Astrocyte (in vitro differentiated cells and primary cell): ENCODE results near the gene AGA. TPM values are rescaled to one million over a fixed set of nuclear protein-coding genes. Genes with fewer than 3 reads are reported as not detected.
A peak's percentile ranks its signal among the peaks of the same experiment; 100 is the strongest.

Source experiments
- DNase-seq: peaks from one replicate; pipeline ENCODE4 v3.0.0-alpha.2; 2010; ENCODE audit warnings: low read depth
- FAIRE-seq: peaks from 2 replicates; lab custom pipeline; 2011; peaks lifted over from hg19 to GRCh38; lab: Jason Lieb, UNC
- H2AFZ ChIP-seq: 2 replicates; pipeline ENCODE4 v1.6.0; 2012; ENCODE audit warnings: low read depth, low read length, inconsistent platforms
- H3K27ac ChIP-seq: 2 replicates; pipeline ENCODE4 v1.5.1; 2011; ENCODE audit warnings: low read depth, low read length, inconsistent platforms
- H3K27me3 ChIP-seq: 2 replicates; pipeline ENCODE4 v1.6.0; 2011; ENCODE audit warnings: low read length, inconsistent platforms; ENCODE audit not compliant: insufficient read depth
- H3K36me3 ChIP-seq: 2 replicates; pipeline ENCODE4 v1.5.1; 2011; ENCODE audit warnings: low read length, inconsistent platforms; ENCODE audit not compliant: insufficient read depth
- H3K4me1 ChIP-seq: 2 replicates; pipeline ENCODE4 v1.5.1; 2011; ENCODE audit warnings: low read length, inconsistent platforms; ENCODE audit not compliant: insufficient read depth
- H3K4me2 ChIP-seq: 2 replicates; pipeline ENCODE4 v1.6.0; 2012; ENCODE audit warnings: low read length, inconsistent platforms
- H3K4me3 ChIP-seq: 2 replicates; pipeline ENCODE4 v1.5.1; 2011; ENCODE audit warnings: low read depth, mild to moderate bottlenecking, low read length, inconsistent platforms; ENCODE audit not compliant: insufficient read depth
- H3K79me2 ChIP-seq: 2 replicates; pipeline ENCODE4 v1.6.0; 2012; ENCODE audit warnings: mild to moderate bottlenecking, low read length, inconsistent platforms; ENCODE audit not compliant: insufficient read depth
- H3K9ac ChIP-seq: 2 replicates; pipeline ENCODE4 v1.6.0; 2012; ENCODE audit warnings: mild to moderate bottlenecking, low read length, inconsistent platforms
- H3K9me3 ChIP-seq: 2 replicates; pipeline ENCODE4 v1.5.1; 2012; ENCODE audit warnings: low read depth, mild to moderate bottlenecking, low read length, inconsistent platforms; ENCODE audit not compliant: insufficient read depth
- H4K20me1 ChIP-seq: 2 replicates; pipeline ENCODE4 v1.6.0; 2012; ENCODE audit warnings: low read length, inconsistent platforms; ENCODE audit not compliant: insufficient read depth
- H3K27ac Mint-ChIP-seq: one replicate; pipeline ENCODE4 v1.8.0; 2021; ENCODE audit warnings: mild to moderate bottlenecking, mixed read lengths; ENCODE audit not compliant: unreplicated experiment
- H3K27me3 Mint-ChIP-seq: one replicate; pipeline ENCODE4 v1.8.0; 2021; ENCODE audit warnings: low read depth, mixed read lengths; ENCODE audit not compliant: unreplicated experiment
- H3K36me3 Mint-ChIP-seq: one replicate; pipeline ENCODE4 v1.8.0; 2021; ENCODE audit warnings: low read depth, mixed read lengths; ENCODE audit not compliant: unreplicated experiment
- H3K4me1 Mint-ChIP-seq: one replicate; pipeline ENCODE4 v1.8.0; 2021; ENCODE audit warnings: low read depth, mixed read lengths; ENCODE audit not compliant: unreplicated experiment
- H3K4me3 Mint-ChIP-seq: one replicate; pipeline ENCODE4 v1.8.0; 2021; ENCODE audit warnings: mild to moderate bottlenecking, moderate library complexity, mixed read lengths; ENCODE audit not compliant: unreplicated experiment
- H3K9me3 Mint-ChIP-seq: one replicate; pipeline ENCODE4 v1.8.0; 2021; ENCODE audit warnings: mild to moderate bottlenecking, mixed read lengths; ENCODE audit not compliant: unreplicated experiment
- EZH2 ChIP-seq: IDR thresholded peaks from 2 replicates; pipeline ENCODE4 v1.6.1; 2012; ENCODE audit warnings: mild to moderate bottlenecking, low read length, inconsistent platforms; ENCODE audit not compliant: insufficient read depth
- total RNA-seq: library from RNA; stranded (reverse); gene quantifications from 2 replicates; pipeline ENCODE4 v1.2.1, GENCODE V29; 2021
- TF ChIP-seq, protein P1 (sequence below): IDR thresholded peaks from 2 replicates; pipeline ENCODE4 v1.5.1; 2011; ENCODE audit warnings: low read depth, mild to moderate bottlenecking, inconsistent platforms, low read length, moderate library complexity; ENCODE audit not compliant: insufficient read depth

Gene AGA
- total RNA-seq, 1 donor from 2014 or later: 15.1 TPM

- no peaks in the 10 kb centered on the region for H4K20me1 ChIP-seq
- no peak overlapping the region for H3K27ac ChIP-seq
- H3K27ac Mint-ChIP-seq: no peak overlapping the region
- no peaks in the 10 kb centered on the region for H3K27me3 Mint-ChIP-seq
- no peaks in the 10 kb centered on the region for H3K36me3 ChIP-seq
- no peak overlapping the region for H3K4me3 ChIP-seq
- H3K9me3 ChIP-seq: no peaks in the 10 kb centered on the region
- DNase-seq: peak; percentile 24
- no peak overlapping the region for H2AFZ ChIP-seq
- peaks cover 10% of the 10 kb centered on the region for H3K4me1 Mint-ChIP-seq
- H3K36me3 Mint-ChIP-seq: no peaks in the 10 kb centered on the region
- no peak overlapping the region for H3K4me2 ChIP-seq
- TF ChIP-seq, protein P1, sequence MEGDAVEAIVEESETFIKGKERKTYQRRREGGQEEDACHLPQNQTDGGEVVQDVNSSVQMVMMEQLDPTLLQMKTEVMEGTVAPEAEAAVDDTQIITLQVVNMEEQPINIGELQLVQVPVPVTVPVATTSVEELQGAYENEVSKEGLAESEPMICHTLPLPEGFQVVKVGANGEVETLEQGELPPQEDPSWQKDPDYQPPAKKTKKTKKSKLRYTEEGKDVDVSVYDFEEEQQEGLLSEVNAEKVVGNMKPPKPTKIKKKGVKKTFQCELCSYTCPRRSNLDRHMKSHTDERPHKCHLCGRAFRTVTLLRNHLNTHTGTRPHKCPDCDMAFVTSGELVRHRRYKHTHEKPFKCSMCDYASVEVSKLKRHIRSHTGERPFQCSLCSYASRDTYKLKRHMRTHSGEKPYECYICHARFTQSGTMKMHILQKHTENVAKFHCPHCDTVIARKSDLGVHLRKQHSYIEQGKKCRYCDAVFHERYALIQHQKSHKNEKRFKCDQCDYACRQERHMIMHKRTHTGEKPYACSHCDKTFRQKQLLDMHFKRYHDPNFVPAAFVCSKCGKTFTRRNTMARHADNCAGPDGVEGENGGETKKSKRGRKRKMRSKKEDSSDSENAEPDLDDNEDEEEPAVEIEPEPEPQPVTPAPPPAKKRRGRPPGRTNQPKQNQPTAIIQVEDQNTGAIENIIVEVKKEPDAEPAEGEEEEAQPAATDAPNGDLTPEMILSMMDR: no peak
- TF ChIP-seq EZH2: no peak
- H3K9ac ChIP-seq: no peak overlapping the region
- H3K4me1 ChIP-seq: peaks cover 3% of the 10 kb centered on the region
- no peaks in the 10 kb centered on the region for H3K9me3 Mint-ChIP-seq
- no peak overlapping the region for H3K4me3 Mint-ChIP-seq
- no peaks in the 10 kb centered on the region for H3K27me3 ChIP-seq
- no peaks in the 10 kb centered on the region for H3K79me2 ChIP-seq
- FAIRE-seq: no peak
Measured at GRCh38 chr4:177478496-177478895, 36.3 kb upstream of the AGA start.

GRCh38 chr4:177473991-177474390 is 31.8 kb upstream of the AGA start:
- TF ChIP-seq, protein P1: no peak
- TF ChIP-seq EZH2: no peak
- no peak for FAIRE-seq
- H3K27me3 Mint-ChIP-seq: no peaks in the 10 kb centered on the region
- Histone ChIP-seq H3K4me2 (no peak overlapping the region), H4K20me1 (no peaks in the 10 kb centered on the region), H3K4me1 (no peaks in the 10 kb centered on the region), H2AFZ (no peak overlapping the region), H3K9me3 (no peaks in the 10 kb centered on the region), H3K27ac (no peak overlapping the region), H3K4me3 (no peak overlapping the region), H3K36me3 (no peaks in the 10 kb centered on the region), H3K9ac (no peak overlapping the region), H3K27me3 (no peaks in the 10 kb centered on the region), H3K79me2 (no peaks in the 10 kb centered on the region)
- no peaks in the 10 kb centered on the region for H3K9me3 Mint-ChIP-seq
- no peak overlapping the region for H3K27ac Mint-ChIP-seq
- DNase-seq: no peak
- no peak overlapping the region for H3K4me3 Mint-ChIP-seq
- peaks cover 2% of the 10 kb centered on the region for H3K4me1 Mint-ChIP-seq
- no peaks in the 10 kb centered on the region for H3K36me3 Mint-ChIP-seq

GRCh38 chr4:177464026-177464425 is 21.8 kb upstream of the AGA start:
- H3K4me3 Mint-ChIP-seq: no peak overlapping the region

More at GRCh38 chr4:177464026-177464425, 21.8 kb upstream of the AGA start:
- Histone ChIP-seq H3K4me2 (peak overlapping the region; percentile 21), H4K20me1 (no peaks in the 10 kb centered on the region), H3K9me3 (no peaks in the 10 kb centered on the region), H3K4me1 (peaks cover 5% of the 10 kb centered on the region), H3K36me3 (no peaks in the 10 kb centered on the region), H3K79me2 (no peaks in the 10 kb centered on the region), H3K27me3 (no peaks in the 10 kb centered on the region), H3K27ac (no peak overlapping the region), H2AFZ (no peak overlapping the region), H3K4me3 (no peak overlapping the region), H3K9ac (no peak overlapping the region)
- peak; percentile 45 for DNase-seq
- Mint-ChIP-seq H3K27ac (no peak overlapping the region), H3K9me3 (no peaks in the 10 kb centered on the region), H3K27me3 (no peaks in the 10 kb centered on the region), H3K4me1 (peaks cover 5% of the 10 kb centered on the region), H3K36me3 (no peaks in the 10 kb centered on the region)
- TF ChIP-seq, protein P1: no peak
- TF ChIP-seq EZH2: no peak
- no peak for FAIRE-seq
